Activated CD4-positive, alpha-beta T cell treated with anti-CD3 and anti-CD28 coated beads, Interleukin-2, amount 10 ng/mL, durations not matched to agents 24 days and 14 days (primary cell): ENCODE results near the gene GPC3. TPM values are rescaled to one million over a fixed set of nuclear protein-coding genes. Genes with fewer than 3 reads are reported as not detected.
A peak's percentile ranks its signal among the peaks of the same experiment; 100 is the strongest.

ENCODE experiments used
- DNase-seq: peaks from one replicate; pipeline ENCODE4 v3.0.0; 2022
- H3K27ac Mint-ChIP-seq: one replicate; pipeline ENCODE4 v1.8.0; 2022; ENCODE audit warnings: mild to moderate bottlenecking, mixed read lengths
- H3K27me3 Mint-ChIP-seq: one replicate; pipeline ENCODE4 v1.8.0; 2022; ENCODE audit warnings: mixed read lengths
- H3K36me3 Mint-ChIP-seq: one replicate; pipeline ENCODE4 v1.8.0; 2022; ENCODE audit warnings: low read depth, mild to moderate bottlenecking, mixed read lengths
- H3K4me1 Mint-ChIP-seq: one replicate; pipeline ENCODE4 v1.8.0; 2021; ENCODE audit warnings: mixed read lengths
- H3K4me3 Mint-ChIP-seq: one replicate; pipeline ENCODE4 v1.8.0; 2022; ENCODE audit warnings: mild to moderate bottlenecking, moderate library complexity, mixed read lengths
- H3K9me3 Mint-ChIP-seq: one replicate; pipeline ENCODE4 v1.8.0; 2021; ENCODE audit warnings: mixed read lengths
- intact Hi-C: fragments of 100-400 bp; cut with micrococcal nuclease; formaldehyde crosslinking; loops from one replicate; pipeline ENCODE4 v1.15.1; 2023
- total RNA-seq: library from RNA; stranded (reverse); gene quantifications from 2 replicates; pipeline ENCODE4 v1.2.3, GENCODE V29; 2022

Gene GPC3
- total RNA-seq, 1 donor from 2014 or later: 0.21 TPM

GRCh38 chrX:133864236-133864635 is 121.2 kb downstream of the GPC3 start:
- no peak for DNase-seq
- Mint-ChIP-seq H3K9me3 (no peaks in the 10 kb centered on the region), H3K4me3 (no peak overlapping the region), H3K27me3 (no peaks in the 10 kb centered on the region), H3K27ac (no peak overlapping the region), H3K36me3 (no peaks in the 10 kb centered on the region), H3K4me1 (no peaks in the 10 kb centered on the region)
- intact Hi-C loops: no loop called here

GRCh38 chrX:133859860-133860259 is 125.5 kb downstream of the GPC3 start:
- Mint-ChIP-seq H3K4me1 (no peaks in the 10 kb centered on the region), H3K4me3 (no peak overlapping the region), H3K9me3 (no peaks in the 10 kb centered on the region), H3K27ac (no peak overlapping the region), H3K36me3 (no peaks in the 10 kb centered on the region), H3K27me3 (no peaks in the 10 kb centered on the region)
- intact Hi-C loops: no loop called here
- DNase-seq: no peak

DNA sequence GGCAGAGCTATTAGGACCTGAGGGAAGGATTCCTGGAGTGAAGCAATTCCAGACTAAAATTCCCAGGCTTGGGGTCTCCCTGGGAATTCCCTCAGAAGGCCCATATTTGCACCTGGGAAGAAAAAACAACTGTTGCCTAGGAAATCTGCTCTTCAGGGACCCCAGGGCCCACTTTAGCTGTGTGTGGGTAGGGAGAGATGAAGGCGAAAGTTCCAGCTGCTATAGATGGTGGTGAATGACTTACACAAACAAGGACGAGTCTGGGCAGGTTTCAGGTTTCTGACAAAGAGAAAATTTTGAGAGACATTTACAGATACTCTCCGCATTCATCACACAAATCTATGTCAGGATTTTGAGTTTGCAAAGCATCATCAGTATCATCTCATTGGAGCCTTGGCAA is 126.1 kb downstream of the GPC3 start:
- H3K36me3 Mint-ChIP-seq: no peaks in the 10 kb centered on the region
- H3K4me1 Mint-ChIP-seq: no peaks in the 10 kb centered on the region
- H3K4me3 Mint-ChIP-seq: no peak overlapping the region
- intact Hi-C loops: no loop called here
- no peak overlapping the region for H3K27ac Mint-ChIP-seq
- no peaks in the 10 kb centered on the region for H3K9me3 Mint-ChIP-seq
- no peak for DNase-seq
- H3K27me3 Mint-ChIP-seq: no peaks in the 10 kb centered on the region

- Mint-ChIP-seq H3K27ac (no peak overlapping the region), H3K27me3 (no peaks in the 10 kb centered on the region), H3K4me3 (no peak overlapping the region), H3K4me1 (no peaks in the 10 kb centered on the region), H3K36me3 (no peaks in the 10 kb centered on the region), H3K9me3 (no peaks in the 10 kb centered on the region)
- no peak for DNase-seq
- intact Hi-C loops: no loop called here
These were observed 127.6 kb downstream of the GPC3 start for GRCh38 chrX:133857640-133858269.

DNA sequence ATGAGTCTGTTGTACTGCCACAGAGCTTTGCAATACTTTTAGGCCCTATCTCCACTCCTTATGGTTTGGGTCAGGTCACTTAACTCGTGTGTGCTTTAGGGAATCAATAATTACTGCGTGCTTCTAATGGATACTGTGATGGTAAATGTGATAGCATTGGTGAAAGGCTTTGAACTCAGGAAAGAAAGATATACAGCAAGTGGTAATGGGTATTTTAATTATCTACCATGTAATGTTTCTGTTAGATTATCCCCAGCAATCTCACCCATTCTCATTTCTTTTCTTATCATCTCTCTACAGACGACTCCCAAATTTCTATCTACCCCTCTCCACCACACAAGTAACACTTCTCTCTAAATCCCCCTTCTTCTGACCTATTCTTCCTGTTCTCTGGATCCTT is 128.6 kb downstream of the GPC3 start:
- Mint-ChIP-seq H3K4me1 (no peaks in the 10 kb centered on the region), H3K4me3 (no peak overlapping the region), H3K27ac (no peak overlapping the region), H3K9me3 (no peaks in the 10 kb centered on the region), H3K36me3 (no peaks in the 10 kb centered on the region), H3K27me3 (no peaks in the 10 kb centered on the region)
- no peak for DNase-seq
- intact Hi-C loops: no loop called here

DNA sequence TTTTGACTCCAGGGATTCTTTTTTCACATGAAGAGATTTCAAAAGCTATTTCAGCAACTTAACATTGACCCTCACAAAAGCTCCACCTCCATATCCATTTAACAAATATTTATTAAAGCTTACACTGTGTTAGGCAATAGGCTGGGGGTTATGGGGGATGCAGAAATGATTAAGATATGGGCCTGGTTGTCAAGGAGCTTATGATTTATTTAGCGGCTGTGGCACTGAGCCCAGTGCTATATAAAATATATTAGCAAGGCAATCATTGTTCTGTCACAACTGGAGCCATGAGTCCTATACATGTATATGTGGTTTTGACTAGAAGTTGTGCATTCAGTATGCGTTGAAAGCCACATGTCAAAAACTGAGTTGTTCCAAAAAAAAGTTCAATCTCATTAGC is 131.1 kb downstream of the GPC3 start:
- Mint-ChIP-seq H3K9me3 (no peaks in the 10 kb centered on the region), H3K4me3 (no peak overlapping the region), H3K27ac (no peak overlapping the region), H3K27me3 (peaks cover 2% of the 10 kb centered on the region), H3K4me1 (no peaks in the 10 kb centered on the region), H3K36me3 (no peaks in the 10 kb centered on the region)
- intact Hi-C loops: no loop called here
- no peak for DNase-seq

GRCh38 chrX:133852837-133853356 is 132.5 kb downstream of the GPC3 start:
- Mint-ChIP-seq H3K27me3 (peaks cover 2% of the 10 kb centered on the region), H3K4me3 (no peak overlapping the region), H3K9me3 (no peaks in the 10 kb centered on the region), H3K27ac (no peak overlapping the region), H3K4me1 (no peaks in the 10 kb centered on the region), H3K36me3 (no peaks in the 10 kb centered on the region)
- no peak for DNase-seq
- intact Hi-C loops: no loop called here

DNA sequence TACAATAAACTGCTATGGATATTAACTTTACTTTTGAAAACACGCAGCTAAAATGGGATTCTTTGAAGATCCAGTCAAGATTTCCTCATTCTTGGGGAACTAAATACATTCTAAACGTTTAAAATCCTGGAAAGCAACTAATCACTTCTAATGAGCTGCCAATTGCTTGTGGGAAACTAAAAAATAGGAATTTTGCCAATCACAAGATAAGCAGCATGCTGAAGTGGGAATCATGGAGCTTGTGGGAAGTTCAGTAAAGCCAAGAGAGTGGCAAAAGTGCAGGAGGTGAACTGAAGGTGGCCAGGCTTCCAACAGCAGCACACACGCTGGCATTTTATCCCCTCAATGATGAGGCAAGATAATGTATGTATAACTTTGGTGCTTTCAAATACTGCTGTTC is 133.0 kb downstream of the GPC3 start:
- no peaks in the 10 kb centered on the region for H3K9me3 Mint-ChIP-seq
- H3K27me3 Mint-ChIP-seq: peaks cover 2% of the 10 kb centered on the region
- H3K4me1 Mint-ChIP-seq: no peaks in the 10 kb centered on the region
- intact Hi-C loops: no loop called here
- DNase-seq: no peak
- H3K4me3 Mint-ChIP-seq: no peak overlapping the region
- H3K27ac Mint-ChIP-seq: no peak overlapping the region
- no peaks in the 10 kb centered on the region for H3K36me3 Mint-ChIP-seq

DNA sequence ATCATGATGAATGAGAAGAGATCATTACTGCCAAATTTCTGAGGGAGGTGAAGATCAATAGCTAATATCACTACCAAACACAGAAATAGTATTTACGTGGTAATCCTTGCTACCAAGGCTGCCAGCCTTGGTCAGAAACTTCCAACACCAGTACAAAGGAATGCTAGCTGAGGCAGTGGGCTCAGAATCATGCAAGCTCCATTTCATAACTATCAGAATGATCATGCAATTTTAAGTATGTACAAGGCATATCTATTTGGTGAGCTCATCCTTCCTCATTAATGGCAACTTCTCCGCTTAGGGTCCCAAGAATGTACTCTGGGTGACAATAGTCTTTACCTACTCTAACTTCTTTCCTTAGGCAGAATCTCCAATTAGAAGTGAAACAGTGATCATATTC is 135.0 kb downstream of the GPC3 start:
- Mint-ChIP-seq H3K9me3 (no peaks in the 10 kb centered on the region), H3K27ac (no peak overlapping the region), H3K4me1 (no peaks in the 10 kb centered on the region), H3K36me3 (no peaks in the 10 kb centered on the region), H3K27me3 (peaks cover 2% of the 10 kb centered on the region), H3K4me3 (no peak overlapping the region)
- DNase-seq: no peak
- intact Hi-C loops: no loop called here

- H3K4me1 Mint-ChIP-seq: no peaks in the 10 kb centered on the region
- no peak overlapping the region for H3K27ac Mint-ChIP-seq
- no peaks in the 10 kb centered on the region for H3K36me3 Mint-ChIP-seq
- peaks cover 2% of the 10 kb centered on the region for H3K27me3 Mint-ChIP-seq
- no peaks in the 10 kb centered on the region for H3K9me3 Mint-ChIP-seq
- intact Hi-C loops: no loop called here
- DNase-seq: no peak
- H3K4me3 Mint-ChIP-seq: no peak overlapping the region
These were observed 135.7 kb downstream of the GPC3 start for GRCh38 chrX:133849676-133850075.

GRCh38 chrX:133847340-133847994 is 137.9 kb downstream of the GPC3 start:
- no peak overlapping the region for H3K4me3 Mint-ChIP-seq
- DNase-seq: no peak
- intact Hi-C loops: no loop called here
- peaks cover 2% of the 10 kb centered on the region for H3K27me3 Mint-ChIP-seq
- H3K9me3 Mint-ChIP-seq: no peaks in the 10 kb centered on the region
- H3K36me3 Mint-ChIP-seq: no peaks in the 10 kb centered on the region
- no peak overlapping the region for H3K27ac Mint-ChIP-seq
- no peaks in the 10 kb centered on the region for H3K4me1 Mint-ChIP-seq

- Mint-ChIP-seq H3K4me1 (no peaks in the 10 kb centered on the region), H3K36me3 (no peaks in the 10 kb centered on the region)
These were observed 139.1 kb downstream of the GPC3 start for GRCh38 chrX:133846311-133846710.

GRCh38 chrX:133840415-133840814 is 145.0 kb downstream of the GPC3 start:
- intact Hi-C loops: no loop called here
- no peak overlapping the region for H3K4me3 Mint-ChIP-seq
- H3K4me1 Mint-ChIP-seq: no peaks in the 10 kb centered on the region
- no peak overlapping the region for H3K27ac Mint-ChIP-seq
- no peaks in the 10 kb centered on the region for H3K27me3 Mint-ChIP-seq
- no peaks in the 10 kb centered on the region for H3K9me3 Mint-ChIP-seq
- H3K36me3 Mint-ChIP-seq: no peaks in the 10 kb centered on the region
- no peak for DNase-seq

More at GRCh38 chrX:133846311-133846710, 139.1 kb downstream of the GPC3 start:
- peaks cover 2% of the 10 kb centered on the region for H3K27me3 Mint-ChIP-seq
- DNase-seq: no peak
- H3K9me3 Mint-ChIP-seq: no peaks in the 10 kb centered on the region
- H3K4me3 Mint-ChIP-seq: no peak overlapping the region
- intact Hi-C loops: no loop called here
- no peak overlapping the region for H3K27ac Mint-ChIP-seq

DNA sequence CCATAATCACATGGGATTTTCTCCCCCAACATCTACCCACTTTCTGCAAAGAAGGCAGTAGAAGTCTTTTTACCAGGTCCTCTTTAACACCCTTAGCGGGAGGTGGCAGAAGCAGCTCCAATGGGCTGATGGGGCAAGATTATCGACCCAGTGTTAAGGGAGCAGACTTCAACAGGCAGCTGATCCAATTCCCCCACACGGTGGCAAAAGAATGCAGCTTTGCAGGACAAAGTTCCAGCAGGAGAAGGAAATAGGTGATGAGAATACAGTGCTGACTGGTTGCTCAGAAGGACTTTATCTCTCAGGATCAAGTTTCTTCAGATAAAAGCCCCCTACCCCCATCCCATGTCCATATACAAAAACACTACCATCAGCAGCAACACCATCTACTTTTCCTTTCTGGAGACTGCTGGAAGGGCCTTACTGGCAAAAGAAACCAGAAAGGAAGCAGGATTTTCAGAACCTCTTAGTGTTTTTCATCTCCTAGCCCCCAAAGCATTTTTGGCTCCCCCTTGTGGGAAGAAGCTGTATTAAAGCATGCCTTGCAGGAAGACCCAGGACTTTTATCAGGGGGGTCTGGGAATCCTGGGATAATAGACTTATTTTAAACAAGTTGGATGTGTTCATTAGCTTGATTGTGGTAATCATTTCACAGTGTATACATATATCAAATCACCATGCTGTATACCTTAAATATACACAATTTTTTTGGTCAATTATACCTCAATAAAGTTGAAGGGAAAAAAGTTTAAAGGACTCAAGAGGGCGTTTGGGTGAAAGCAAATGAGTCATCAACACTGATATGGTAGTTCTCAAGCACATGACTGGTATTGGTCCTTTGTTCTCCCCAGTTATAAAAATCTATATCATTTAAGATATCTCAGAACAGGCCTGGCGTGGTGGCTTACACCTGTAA is 146.4 kb downstream of the GPC3 start:
- intact Hi-C loops: no loop called here
- no peak overlapping the region for H3K27ac Mint-ChIP-seq
- no peaks in the 10 kb centered on the region for H3K4me1 Mint-ChIP-seq
- H3K27me3 Mint-ChIP-seq: no peaks in the 10 kb centered on the region
- H3K36me3 Mint-ChIP-seq: no peaks in the 10 kb centered on the region
- no peaks in the 10 kb centered on the region for H3K9me3 Mint-ChIP-seq
- peak; percentile 71 for DNase-seq
- no peak overlapping the region for H3K4me3 Mint-ChIP-seq
